Measurements from ENCODE around the gene NOD2. TPM values are rescaled to one million over a fixed set of nuclear protein-coding genes. Genes with fewer than 3 reads are reported as not detected.

Gene NOD2
- total RNA-seq, 4 donors from 2014 or later, result 0.41 to 2.6 (median 2.2) TPM; not detected in 1

DNA sequence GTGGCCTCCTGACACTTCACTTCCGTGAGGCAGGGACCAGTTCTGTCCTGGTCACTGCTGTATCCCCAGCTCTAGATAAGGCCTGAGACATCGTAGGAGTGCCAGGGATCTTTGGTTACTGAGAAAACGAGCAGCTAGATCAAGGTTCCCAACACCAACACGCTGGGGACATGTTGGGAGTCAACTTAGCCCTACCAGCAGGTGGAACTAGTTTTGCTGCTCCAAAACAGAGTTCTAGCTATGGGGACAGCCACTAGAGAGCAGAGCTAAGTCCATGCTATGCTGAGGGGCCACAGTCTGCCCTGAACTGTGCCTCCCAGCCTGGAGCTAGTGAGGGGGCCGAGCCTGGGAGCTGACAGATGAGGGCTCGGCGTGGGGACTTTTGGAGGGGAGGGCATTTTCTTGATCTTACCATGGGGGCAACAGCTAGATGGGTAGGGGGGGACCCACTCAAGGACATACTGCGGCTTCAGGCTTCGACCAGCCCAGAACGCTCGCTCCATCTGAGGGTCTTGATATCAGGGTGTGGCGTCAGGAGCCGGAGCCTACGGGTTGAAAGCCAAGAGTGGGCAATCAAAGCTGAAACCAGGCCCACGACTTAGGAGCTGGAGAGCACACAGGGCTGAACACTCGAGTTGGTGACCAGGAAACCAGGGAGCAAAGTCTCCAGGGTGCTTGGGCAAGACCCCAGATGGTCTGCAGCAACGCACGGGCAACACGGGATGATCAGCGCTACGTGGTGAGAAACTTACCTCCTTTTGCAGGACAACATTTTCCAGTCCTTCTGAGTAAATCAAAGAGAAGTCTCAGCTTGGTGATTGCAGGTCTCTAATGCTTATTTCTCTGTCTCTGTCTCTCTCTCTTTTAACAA lies 25.7 kb upstream of the NOD2 start:
- Histone ChIP-seq H3K9me3 (peaks cover 10 to 15% of the 10 kb centered on the region in 2 donors), H3K4me3 (no peak overlapping the region), H3K27me3 (no peaks in the 10 kb centered on the region), H3K36me3 (no peaks in the 10 kb centered on the region), H3K27ac (no peak overlapping the region), H3K4me1 (peaks cover 0 to 10% (median 6%) of the 10 kb centered on the region in 4 donors)
- in situ Hi-C loops (cut with MboI; ENCODE audit: low pct_ligation_motif_present in 1 of 4, low pct_unique_long_range_greater_than_20kb in 1 of 4, low sequenced_read_pairs in 3 of 4), result loop anchor here (10.0 to 25.0 kb wide), 5 partner anchors 293 to 643 kb away; partner anchors contain the start of genes BRD7 (in 2 of the 4) and CNEP1R1 (in 1 of the 4)
- TF ChIP-seq POLR2A (IDR thresholded peaks at IDR 0.05) (no peak), POLR2AphosphoS5 (IDR thresholded peaks at IDR 0.05) (no peak), EP300 (IDR thresholded peaks at IDR 0.05; ENCODE audit: low read depth) (no peak)
- TF ChIP-seq, protein P1, sequence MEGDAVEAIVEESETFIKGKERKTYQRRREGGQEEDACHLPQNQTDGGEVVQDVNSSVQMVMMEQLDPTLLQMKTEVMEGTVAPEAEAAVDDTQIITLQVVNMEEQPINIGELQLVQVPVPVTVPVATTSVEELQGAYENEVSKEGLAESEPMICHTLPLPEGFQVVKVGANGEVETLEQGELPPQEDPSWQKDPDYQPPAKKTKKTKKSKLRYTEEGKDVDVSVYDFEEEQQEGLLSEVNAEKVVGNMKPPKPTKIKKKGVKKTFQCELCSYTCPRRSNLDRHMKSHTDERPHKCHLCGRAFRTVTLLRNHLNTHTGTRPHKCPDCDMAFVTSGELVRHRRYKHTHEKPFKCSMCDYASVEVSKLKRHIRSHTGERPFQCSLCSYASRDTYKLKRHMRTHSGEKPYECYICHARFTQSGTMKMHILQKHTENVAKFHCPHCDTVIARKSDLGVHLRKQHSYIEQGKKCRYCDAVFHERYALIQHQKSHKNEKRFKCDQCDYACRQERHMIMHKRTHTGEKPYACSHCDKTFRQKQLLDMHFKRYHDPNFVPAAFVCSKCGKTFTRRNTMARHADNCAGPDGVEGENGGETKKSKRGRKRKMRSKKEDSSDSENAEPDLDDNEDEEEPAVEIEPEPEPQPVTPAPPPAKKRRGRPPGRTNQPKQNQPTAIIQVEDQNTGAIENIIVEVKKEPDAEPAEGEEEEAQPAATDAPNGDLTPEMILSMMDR (IDR thresholded peaks at IDR 0.05), result no peak
- WGBS, 2 donors (ENCODE audit: low coverage in 1 of 2), result 40 to 90% methylated on average over 2 to 21 of the region's 21 CpGs
- intact Hi-C loops (cut with DNase I; ENCODE audit: low total_unique reads), result loop anchor here (10.0 kb wide), 1 partner anchor 293 kb away; no protein-coding TSS in a partner anchor
- DNase-seq, result no peak

DNA sequence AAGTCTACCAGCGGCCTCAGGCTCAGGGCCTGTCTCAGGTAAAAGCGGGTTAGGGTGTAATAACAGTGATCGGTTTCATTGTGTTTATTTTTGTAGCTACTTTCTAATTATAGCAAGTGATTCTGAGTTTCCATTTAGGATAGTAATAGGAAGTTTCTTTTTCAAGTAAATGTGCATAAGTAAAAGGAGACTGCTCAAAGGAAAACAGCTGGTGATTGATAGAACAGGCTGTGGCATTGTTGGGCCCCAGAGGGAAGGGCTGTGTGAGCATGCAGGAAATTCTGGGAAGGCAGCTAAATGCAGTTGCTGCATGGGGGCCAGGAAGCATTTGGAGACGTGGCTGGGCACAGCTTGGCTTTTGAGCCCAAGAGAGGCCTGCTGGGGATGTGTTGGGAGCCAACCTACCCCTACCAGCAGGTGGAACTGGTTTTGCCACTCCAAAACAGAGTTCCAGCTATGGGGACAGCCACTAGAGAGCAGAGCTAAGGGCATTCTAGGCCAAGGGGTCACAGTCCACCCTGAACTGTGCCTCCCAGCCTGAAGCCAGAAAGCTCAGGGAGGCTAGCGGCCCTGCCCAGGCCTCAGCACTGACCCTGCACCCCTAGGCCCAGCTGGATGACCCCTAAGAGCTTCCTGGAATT lies 24.9 kb upstream of the NOD2 start:
- in situ Hi-C loops (cut with MboI; ENCODE audit: low pct_ligation_motif_present in 1 of 4, low pct_unique_long_range_greater_than_20kb in 1 of 4, low sequenced_read_pairs in 3 of 4) (loop anchor here (10.0 to 25.0 kb wide), 5 partner anchors 294 to 644 kb away; partner anchors contain the start of genes BRD7 (in 2 of the 4) and CNEP1R1 (in 1 of the 4)), intact Hi-C loops (cut with DNase I; ENCODE audit: low total_unique reads) (loop anchor here (10.0 kb wide), 1 partner anchor 294 kb away; no protein-coding TSS in a partner anchor)
- WGBS, 2 donors (ENCODE audit: low coverage in 1 of 2), result 75 to 87% methylated on average over 3 to 5 of the region's 5 CpGs

DNA sequence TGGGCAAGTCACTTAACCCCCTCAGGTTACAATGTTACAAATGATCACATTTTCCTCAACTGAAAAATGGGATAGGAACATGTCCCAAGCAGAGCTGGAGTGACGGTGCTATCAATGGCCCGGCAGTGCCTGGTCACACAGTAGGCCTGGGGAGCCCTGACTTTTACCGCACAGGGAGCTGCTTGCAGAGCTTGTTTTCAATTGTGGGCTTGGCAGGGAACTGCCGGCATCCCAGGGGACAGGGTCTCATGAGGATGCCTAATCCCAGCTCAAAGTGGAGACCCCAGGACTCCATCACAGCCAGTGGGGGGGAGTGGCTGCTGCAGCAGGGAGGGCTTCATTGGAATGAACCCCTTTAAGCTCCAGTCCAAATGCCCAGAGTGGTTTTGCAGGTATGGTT lies 23.7 kb upstream of the NOD2 start:
- TF ChIP-seq EP300 (IDR thresholded peaks at IDR 0.05; ENCODE audit: low read depth), result no peak
- TF ChIP-seq POLR2AphosphoS5 (IDR thresholded peaks at IDR 0.05), result no peak
- TF ChIP-seq, protein P1 (IDR thresholded peaks at IDR 0.05), result no peak
- TF ChIP-seq POLR2A (IDR thresholded peaks at IDR 0.05), result no peak
- in situ Hi-C loops (cut with MboI; ENCODE audit: low pct_ligation_motif_present in 1 of 4, low pct_unique_long_range_greater_than_20kb in 1 of 4, low sequenced_read_pairs in 3 of 4), result loop anchor here (10.0 to 25.0 kb wide), 5 partner anchors 295 to 645 kb away; partner anchors contain the start of genes BRD7 (in 2 of the 4) and CNEP1R1 (in 1 of the 4)
- intact Hi-C loops (cut with DNase I; ENCODE audit: low total_unique reads), result loop anchor here (10.0 kb wide), 1 partner anchor 295 kb away; no protein-coding TSS in a partner anchor
- H3K27me3 ChIP-seq, result no peaks in the 10 kb centered on the region
- DNase-seq, result no peak
- peaks cover 0 to 8% (median 0%) of the 10 kb centered on the region in 4 donors for H3K36me3 ChIP-seq
- no peak overlapping the region for H3K27ac ChIP-seq
- peaks cover 0 to 8% (median 4%) of the 10 kb centered on the region in 4 donors for H3K4me1 ChIP-seq
- WGBS, 2 donors (ENCODE audit: low coverage in 1 of 2), result 100% methylated on average over 4 of the region's 4 CpGs; no CpG with 5 or more reads in 1 of the 2 donors
- peaks cover 15 to 25% of the 10 kb centered on the region in 2 donors for H3K9me3 ChIP-seq
- H3K4me3 ChIP-seq, result no peak overlapping the region

More for the DNA sequence above, 24.9 kb upstream of the NOD2 start:
- no peak for TF ChIP-seq EP300 (IDR thresholded peaks at IDR 0.05; ENCODE audit: low read depth)
- TF ChIP-seq POLR2AphosphoS5 (IDR thresholded peaks at IDR 0.05), result no peak
- TF ChIP-seq, protein P1 (IDR thresholded peaks at IDR 0.05), result no peak
- no peak for TF ChIP-seq POLR2A (IDR thresholded peaks at IDR 0.05)
- Histone ChIP-seq H3K4me1 (peaks cover 0 to 10% (median 6%) of the 10 kb centered on the region in 4 donors), H3K27ac (no peak overlapping the region), H3K4me3 (no peak overlapping the region), H3K36me3 (peaks cover 0 to 3% (median 0%) of the 10 kb centered on the region in 4 donors), H3K9me3 (peaks cover 15 to 23% of the 10 kb centered on the region in 2 donors), H3K27me3 (no peaks in the 10 kb centered on the region)
- DNase-seq, result no peak

Data from transverse colon (tissue), 4 donors.